Measurements from ENCODE around the gene SACS.

GRCh38 chr13:23325191-23325590 lies 108.3 kb downstream of the SACS start:
- TF ChIP-seq POLR2A (IDR thresholded peaks at IDR 0.05) (no peak), CTCF (IDR thresholded peaks at IDR 0.05) (no peak), POLR2AphosphoS5 (IDR thresholded peaks at IDR 0.05) (peak; percentile 10)

All from prostate gland (tissue), 2 donors.